H1 (cell line): Measurements from ENCODE around the gene GRID1. TPM values are rescaled to one million over a fixed set of nuclear protein-coding genes. Genes with fewer than 3 reads are reported as not detected.

ENCODE experiments used
- CTCF ChIA-PET: fragments of 300-600 bp; sonication (Branson Sonifier 250); formaldehyde crosslinking; loops from one replicate; lab custom pipeline; 2021; ENCODE audit not compliant: partially characterized antibody; lab: Charles Lee
- POLR2A ChIA-PET: fragments of 300-600 bp; sonication (Branson Sonifier 250); formaldehyde crosslinking; loops from one replicate; lab custom pipeline; 2021; ENCODE audit warnings: inconsistent platforms; ENCODE audit not compliant: partially characterized antibody; lab: Charles Lee
- DNase-seq, 2 experiments: peaks; one replicate each; pipeline versions ENCODE4 v3.0.0 to v3.0.0-alpha.2; 2010 to 2022; ENCODE audit warnings: low spot score in 2 of 2, low read depth in 1 of 2, mixed read lengths in 1 of 2
- FAIRE-seq: peaks from 2 replicates; lab custom pipeline; 2011; peaks lifted over from hg19 to GRCh38; lab: Jason Lieb, UNC
- H2AFZ ChIP-seq: 2 replicates; pipeline ENCODE4 v1.8.1; 2012; ENCODE audit warnings: low read length, inconsistent platforms
- H2AK5ac ChIP-seq: 2 replicates; pipeline ENCODE4 v1.6.1; 2013; ENCODE audit warnings: low read depth, low read length
- H2BK120ac ChIP-seq: replicated peaks from 2 replicates; pipeline ENCODE3; 2013; ENCODE audit warnings: low read depth, low read length, inconsistent platforms
- H2BK12ac ChIP-seq: 2 replicates; pipeline ENCODE4 v1.6.1; 2013; ENCODE audit warnings: low read depth, low read length
- H2BK15ac ChIP-seq: 2 replicates; pipeline ENCODE4 v1.6.1; 2013; ENCODE audit warnings: low read length
- H2BK20ac ChIP-seq: 2 replicates; pipeline ENCODE4 v1.6.1; 2013; ENCODE audit warnings: low read length
- H2BK5ac ChIP-seq: 2 replicates; pipeline ENCODE4 v1.6.1; 2013; ENCODE audit warnings: low read depth, low read length
- H3K14ac ChIP-seq: 2 replicates; pipeline ENCODE4 v1.6.1; 2013; ENCODE audit warnings: inconsistent platforms; ENCODE audit not compliant: insufficient read length
- H3K18ac ChIP-seq: 2 replicates; pipeline ENCODE4 v1.6.1; 2013; ENCODE audit warnings: low read length; ENCODE audit errors: extremely low read depth
- H3K23ac ChIP-seq: 2 replicates; pipeline ENCODE4 v1.6.1; 2013; ENCODE audit warnings: inconsistent platforms; ENCODE audit not compliant: insufficient read length
- H3K23me2 ChIP-seq: 2 replicates; pipeline ENCODE4 v1.6.1; 2013; ENCODE audit warnings: low read depth, low read length
- H3K27ac ChIP-seq: 2 replicates; pipeline ENCODE4 v1.6.1; 2011; ENCODE audit warnings: low read depth, low read length, inconsistent platforms
- H3K27me3 ChIP-seq, 4 experiments: replicated peaks in 1 of 4; 1 replicate in 1 of 4; 2 replicates in 3 of 4; pipeline versions ENCODE4 v1.6.1 to v1.8.1; 2011 to 2013; ENCODE audit warnings: low read length in 3 of 4, mild to moderate bottlenecking in 3 of 4, inconsistent platforms in 2 of 4, mixed read lengths in 2 of 4, moderate library complexity in 1 of 4; ENCODE audit not compliant: control insufficient read depth in 3 of 4, insufficient read depth in 3 of 4; ENCODE audit errors: extremely low read depth in 1 of 4
- H3K36me3 ChIP-seq, 4 experiments: 2 replicates each; pipeline versions ENCODE4 v1.6.1 to v1.8.1; 2011 to 2013; ENCODE audit warnings: mild to moderate bottlenecking in 4 of 4, low read length in 3 of 4, moderate library complexity in 2 of 4, control low read depth in 1 of 4, inconsistent platforms in 1 of 4; ENCODE audit not compliant: insufficient read depth in 4 of 4, control insufficient read depth in 2 of 4
- H3K4ac ChIP-seq: replicated peaks from 2 replicates; pipeline ENCODE3; 2013; ENCODE audit warnings: low read length, low read depth, mixed read lengths, inconsistent platforms; ENCODE audit not compliant: insufficient read length
- H3K4me1 ChIP-seq, 4 experiments: replicated peaks in 1 of 4; 1 replicate in 1 of 4; 2 replicates in 3 of 4; pipeline versions ENCODE4 v1.6.1 to v1.8.1; 2011 to 2013; ENCODE audit warnings: low read length in 3 of 4, inconsistent platforms in 2 of 4, mixed read lengths in 1 of 4; ENCODE audit not compliant: insufficient read depth in 4 of 4, control insufficient read depth in 3 of 4
- H3K4me2 ChIP-seq, 2 experiments: 2 replicates each; pipeline versions ENCODE4 v1.6.1 to v1.8.1; 2011 to 2013; ENCODE audit warnings: low read depth in 2 of 2, low read length in 2 of 2, control low read depth in 1 of 2, inconsistent platforms in 1 of 2, mild to moderate bottlenecking in 1 of 2; ENCODE audit not compliant: insufficient read depth in 1 of 2
- H3K4me3 ChIP-seq, 4 experiments: fragments of 200-600, 300-600 bp in 1 of 4; sonication (generic), shearing (Covaris generic), sonication (Bioruptor Twin) in 1 of 4; 2 replicates each; pipeline versions ENCODE4 v1.5.1 to v1.8.1; 2011 to 2016; ENCODE audit warnings: low read length in 4 of 4, low read depth in 3 of 4, control low read depth in 2 of 4, inconsistent platforms in 2 of 4, mild to moderate bottlenecking in 2 of 4, mixed read lengths in 1 of 4, moderate library complexity in 1 of 4; ENCODE audit not compliant: insufficient read depth in 2 of 4; ENCODE audit errors: extremely low read depth in 1 of 4
- H3K56ac ChIP-seq: replicated peaks from 2 replicates; pipeline ENCODE3; 2013; ENCODE audit warnings: low read depth, mild to moderate bottlenecking, mixed read lengths, low read length, inconsistent platforms; ENCODE audit not compliant: insufficient read length
- H3K79me1 ChIP-seq: 2 replicates; pipeline ENCODE4 v1.6.1; 2013; ENCODE audit warnings: low read depth, low read length, control low read depth
- H3K79me2 ChIP-seq, 2 experiments: 2 replicates each; pipeline versions ENCODE4 v1.6.1 to v1.8.1; 2012 to 2013; ENCODE audit warnings: low read length in 2 of 2, mild to moderate bottlenecking in 2 of 2, inconsistent platforms in 1 of 2; ENCODE audit not compliant: insufficient read depth in 2 of 2, control insufficient read depth in 1 of 2
- H3K9ac ChIP-seq, 4 experiments: replicated peaks in 1 of 4; 1 replicate in 1 of 4; 2 replicates in 3 of 4; pipeline versions ENCODE4 v1.6.1 to v1.8.1; 2011 to 2013; ENCODE audit warnings: low read depth in 3 of 4, low read length in 3 of 4, control low read depth in 2 of 4, mild to moderate bottlenecking in 2 of 4, moderate library complexity in 2 of 4, inconsistent platforms in 1 of 4; ENCODE audit errors: extremely low read depth in 1 of 4
- H3K9me3 ChIP-seq, 2 experiments: 2 replicates each; pipeline versions ENCODE4 v1.6.1 to v1.8.1; 2012 to 2013; ENCODE audit warnings: mild to moderate bottlenecking in 2 of 2, moderate library complexity in 2 of 2, control low read depth in 1 of 2, inconsistent platforms in 1 of 2, low read depth in 1 of 2, low read length in 1 of 2, mixed read lengths in 1 of 2; ENCODE audit not compliant: insufficient read depth in 2 of 2
- H4K20me1 ChIP-seq, 2 experiments: replicated peaks in 1 of 2; 2 replicates each; pipeline versions ENCODE3 to v1.8.1; 2011 to 2013; ENCODE audit warnings: inconsistent platforms in 2 of 2, low read length in 2 of 2, mild to moderate bottlenecking in 1 of 2; ENCODE audit not compliant: insufficient read depth in 2 of 2, control insufficient read depth in 1 of 2
- H4K5ac ChIP-seq: 2 replicates; pipeline ENCODE4 v1.6.1; 2013; ENCODE audit warnings: low read length, low read depth, mixed read lengths, inconsistent platforms; ENCODE audit not compliant: insufficient read length
- H4K8ac ChIP-seq: 2 replicates; pipeline ENCODE4 v1.8.0; 2013; ENCODE audit warnings: mild to moderate bottlenecking, moderate library complexity, low read length, inconsistent platforms; ENCODE audit not compliant: insufficient read depth; ENCODE audit errors: extremely low read depth
- H4K91ac ChIP-seq: replicated peaks from 2 replicates; pipeline ENCODE3; 2013; ENCODE audit warnings: low read length, mixed read lengths, inconsistent platforms; ENCODE audit not compliant: insufficient read length
- NRF1 ChIP-seq: IDR thresholded peaks from 2 replicates; pipeline ENCODE4 v1.6.1; 2011; ENCODE audit warnings: mild to moderate bottlenecking, low read depth, low read length, improper control_type of control experiment
- WGBS, 2 experiments: shearing (Covaris generic) in 1 of 2; methylation state at CpG; one replicate each; pipeline versions ENCODE4 v1.1.6 to v1.1.7; 2013 to 2015; ENCODE audit warnings: low lambda C conversion rate in 2 of 2, mixed read lengths in 2 of 2, inconsistent platforms in 1 of 2, low coverage in 1 of 2, missing lambda C conversion rate in 1 of 2; ENCODE audit not compliant: insufficient replicate concordance in 2 of 2, insufficient coverage in 1 of 2, insufficient read length in 1 of 2; ENCODE audit errors: extremely low coverage in 1 of 2, missing lambda C conversion rate in 1 of 2; 5-methylcytosine and 5-hydroxymethylcytosine counted together
- polyA plus RNA-seq, 7 experiments: library from polyadenylated mRNA; depleted of rRNA in 3 of 7; stranded (reverse) in 5 of 7; unstranded in 2 of 7; fragments of >200 nt in 5 of 7; fragments of 200-250 nt in 2 of 7; gene quantifications; 1 replicate in 5 of 7; 2 replicates in 1 of 7; 4 replicates in 1 of 7; pipeline versions ENCODE4 v1.2.1 to v1.2.3, GENCODE V29; 2011 to 2013; ENCODE audit warnings: missing spikeins in 2 of 7, mixed read lengths in 2 of 7
- total RNA-seq: library from RNA; stranded (reverse); fragmentation: NEBNext Ultra II Directional; extraction: Animal tissue kit (Norgen Biotek cat#: 25700); gene quantifications from 2 replicates; pipeline ENCODE4 v1.2.1, GENCODE V29; 2021

GRID1 gene
- total and polyA plus RNA-seq, 2 of the 8 experiments (the other 6 are each of a cell fraction or from before 2014, with no cell fraction given): 0.22 to 0.30 TPM

GRCh38 chr10:86099542-86100334 is 266.9 kb downstream of the GRID1 start:
- H3K79me2 ChIP-seq: no peaks in the 10 kb centered on the region
- H4K8ac ChIP-seq: no peak overlapping the region
- no peak overlapping the region for H3K14ac ChIP-seq
- 93% methylated on average over 3 of the region's 3 CpGs; no CpG with 5 or more reads in 1 of the 2 experiments for WGBS, 2 experiments
- no peak overlapping the region for H2AK5ac ChIP-seq
- no peaks in the 10 kb centered on the region for H3K23me2 ChIP-seq
- H3K56ac ChIP-seq: no peak overlapping the region
- H2BK15ac ChIP-seq: no peak overlapping the region
- no peaks in the 10 kb centered on the region for H4K20me1 ChIP-seq
- no peak overlapping the region for H2BK12ac ChIP-seq
- no peaks in the 10 kb centered on the region for H3K79me1 ChIP-seq
- no peak overlapping the region for H4K5ac ChIP-seq
- no peaks in the 10 kb centered on the region for H3K27me3 ChIP-seq
- H2BK120ac ChIP-seq: no peak overlapping the region
- H2BK20ac ChIP-seq: no peak overlapping the region
- H3K4me2 ChIP-seq: no peak overlapping the region
- no peak overlapping the region for H3K23ac ChIP-seq
- H3K27ac ChIP-seq: no peak overlapping the region
- POLR2A ChIA-PET: no interaction called here
- no peak overlapping the region for H2BK5ac ChIP-seq
- CTCF ChIA-PET: interaction anchor here (0.6 to 3.3 kb wide), 20 partner anchors 10 to 249 kb away, joined by 3 to 18 read pairs (median 4); no protein-coding TSS in a partner anchor
- no peaks in the 10 kb centered on the region for H3K9me3 ChIP-seq
- no peak overlapping the region for H2AFZ ChIP-seq
- FAIRE-seq (no peak), DNase-seq (no peak)
- no peak overlapping the region for H3K4me3 ChIP-seq
- H3K36me3 ChIP-seq: no peaks in the 10 kb centered on the region
- H4K91ac ChIP-seq: no peak overlapping the region
- no peak overlapping the region for H3K9ac ChIP-seq
- no peak overlapping the region for H3K18ac ChIP-seq
- H3K4ac ChIP-seq: no peak overlapping the region
- H3K4me1 ChIP-seq: no peaks in the 10 kb centered on the region
- no peak for TF ChIP-seq NRF1
